GM12878 (cell line): Measurements from ENCODE around the gene TASL. TPM values are rescaled to one million over a fixed set of nuclear protein-coding genes. Genes with fewer than 3 reads are reported as not detected.

ENCODE experiments used
- ATF2 ChIP-seq: IDR thresholded peaks from 2 replicates; pipeline ENCODE4 v1.6.1; 2012; ENCODE audit warnings: low read length, inconsistent platforms
- ATF3 ChIP-seq: IDR thresholded peaks from 2 replicates; pipeline ENCODE4 v1.6.1; 2011; ENCODE audit warnings: low read depth, mild to moderate bottlenecking, low read length, moderate library complexity, borderline replicate concordance; ENCODE audit errors: extremely low read depth
- BCL3 ChIP-seq: IDR thresholded peaks from 2 replicates; pipeline ENCODE4 v1.6.1; 2011; ENCODE audit warnings: borderline replicate concordance, low read depth, mild to moderate bottlenecking, moderate library complexity, low read length; ENCODE audit not compliant: insufficient read depth, poor library complexity, severe bottlenecking
- CBFB ChIP-seq: IDR thresholded peaks from 2 replicates; pipeline ENCODE4 v1.6.1; 2016; ENCODE audit warnings: antibody characterized with exemption, low read depth
- CHD1 ChIP-seq: IDR thresholded peaks from 2 replicates; pipeline ENCODE4 v1.6.1; 2012; ENCODE audit warnings: low read depth, low read length, improper control_type of control experiment
- CTCF ChIP-seq, 3 experiments: IDR thresholded peaks in 2 of 3; conservative IDR thresholded peaks in 1 of 3; 2 replicates each; pipeline ENCODE4 v1.5.1; 2011; ENCODE audit warnings: low read depth in 3 of 3, low read length in 3 of 3, mild to moderate bottlenecking in 3 of 3, control low read depth in 2 of 3, moderate library complexity in 2 of 3, inconsistent platforms in 1 of 3, mixed read lengths in 1 of 3; ENCODE audit not compliant: control insufficient read depth in 2 of 3, insufficient read depth in 1 of 3; ENCODE audit errors: extremely low read depth in 1 of 3
- IKZF1 ChIP-seq: fragments of 450-650 bp; conservative IDR thresholded peaks from 2 replicates; pipeline ENCODE4 v1.6.1; 2017; ENCODE audit warnings: antibody characterized with exemption, mild to moderate bottlenecking
- IKZF2 ChIP-seq, 2 experiments: fragments of 450-650 bp; IDR thresholded peaks; 2 replicates each; pipeline ENCODE4 v1.6.1; 2017; ENCODE audit warnings: mild to moderate bottlenecking in 2 of 2, moderate library complexity in 2 of 2
- IRF3 ChIP-seq: fragments of 450-650 bp; IDR thresholded peaks from 2 replicates; pipeline ENCODE4 v1.6.1; 2014; ENCODE audit warnings: mild to moderate bottlenecking
- LARP7 ChIP-seq: fragments of 450-650 bp; IDR thresholded peaks from 2 replicates; pipeline ENCODE4 v1.6.1; 2017; ENCODE audit warnings: mild to moderate bottlenecking
- MEF2A ChIP-seq: IDR thresholded peaks from 2 replicates; pipeline ENCODE4 v1.6.1; 2011; ENCODE audit warnings: low read depth, mild to moderate bottlenecking, low read length, moderate library complexity; ENCODE audit not compliant: insufficient read depth
- MLLT1 ChIP-seq: fragments of 450-650 bp; IDR thresholded peaks from 2 replicates; pipeline ENCODE4 v1.6.1; 2016; ENCODE audit warnings: mild to moderate bottlenecking
- PAX5 ChIP-seq: IDR thresholded peaks from 2 replicates; pipeline ENCODE4 v1.6.1; 2011; ENCODE audit warnings: low read depth, low read length, borderline replicate concordance
- POLR2AphosphoS2 ChIP-seq: IDR thresholded peaks from 2 replicates; pipeline ENCODE4 v1.6.1; 2011; ENCODE audit warnings: low read depth, mild to moderate bottlenecking, low read length, improper control_type of control experiment, moderate library complexity
- POU2F2 ChIP-seq: IDR thresholded peaks from 3 replicates; pipeline ENCODE4 v1.6.1; 2011; ENCODE audit warnings: low read depth, mild to moderate bottlenecking, low read length, borderline replicate concordance
- RBBP5 ChIP-seq: fragments of 200-600 bp; sonication (generic); conservative IDR thresholded peaks from 2 replicates; pipeline ENCODE4 v1.6.1; 2016
- SMC3 ChIP-seq: IDR thresholded peaks from 2 replicates; pipeline ENCODE4 v1.6.1; 2011; ENCODE audit warnings: low read length, improper control_type of control experiment, borderline replicate concordance
- SUZ12 ChIP-seq: fragments of 200-600 bp; sonication (generic); IDR thresholded peaks from one replicate; pipeline ENCODE4 v1.6.1; 2018; ENCODE audit warnings: antibody characterized with exemption, mild to moderate bottlenecking; ENCODE audit not compliant: unreplicated experiment
- TCF7 ChIP-seq: IDR thresholded peaks from 2 replicates; pipeline ENCODE4 v1.6.1; 2014; ENCODE audit warnings: antibody characterized with exemption, borderline replicate concordance
- USF2 ChIP-seq: IDR thresholded peaks from 2 replicates; pipeline ENCODE4 v1.6.1; 2011; ENCODE audit warnings: low read depth, low read length, improper control_type of control experiment, borderline replicate concordance
- YBX1 ChIP-seq: fragments of 450-650 bp; IDR thresholded peaks from 2 replicates; pipeline ENCODE4 v1.6.1; 2016; ENCODE audit warnings: antibody characterized with exemption
- polyA plus RNA-seq, 11 experiments: library from polyadenylated mRNA; depleted of rRNA in 4 of 11; unstranded in 6 of 11; stranded (reverse) in 5 of 11; fragments of >200 nt; fragmentation: Nextera tagmentation in 4 of 11; fragmentation: Illumina TruSeq in 1 of 11; extraction: Ambion mirVana in 4 of 11; extraction: Trizol in 1 of 11; gene quantifications; 1 replicate in 1 of 11; 2 replicates in 10 of 11; pipeline versions ENCODE4 v1.2.1 to v1.2.3, GENCODE V29; 2011 to 2016; ENCODE audit warnings: inconsistent platforms in 2 of 11, missing spikeins in 2 of 11, low read depth in 1 of 11
- total RNA-seq, 4 experiments: library from RNA; depleted of rRNA in 3 of 4; stranded (reverse); fragments of >200 nt in 3 of 4; fragmentation: Illumina TruSeq in 1 of 4; extraction: Trizol in 1 of 4; gene quantifications; 2 replicates each; pipeline versions ENCODE4 v1.2.1 to v1.2.3, GENCODE V29; 2013 to 2021

TASL gene
- total and polyA plus RNA-seq, 10 of the 15 experiments (the other 5 are each of a cell fraction or from before 2014, with no cell fraction given): 12.4 to 107 (median 18.3) TPM

- TF ChIP-seq CTCF (IDR thresholded peaks at IDR 0.05 in 2 of 3, conservative IDR thresholded peaks at IDR 0.05 in 1 of 3; ENCODE audit: control insufficient read depth in 2 of 3, extremely low read depth in 1 of 3, insufficient read depth in 1 of 3, low read depth in 3 of 3, low read length in 3 of 3) (no peak), SUZ12 (no peak), IKZF1 (no peak; the same call in 1 of the 2 replicates), BCL3 (no peak), TCF7 (no peak), USF2 (no peak), CHD1 (no peak), IRF3 (no peak), RBBP5 (no peak), MLLT1 (peak; percentile 54; the same call in 1 of the 2 replicates), MEF2A (0 out of 2 replicates have a peak, but pooled peaks have one; percentile 16), ATF3 (no peak), POLR2AphosphoS2 (no peak), YBX1 (no peak), IKZF2 (IDR thresholded peaks at IDR 0.05) (peak; percentile 30; a peak in 1 of 4 replicates), PAX5 (no peak), ATF2 (peak; percentile 32; the same call in 1 of the 2 replicates), CBFB (0 out of 2 replicates have a peak, but pooled peaks have one; percentile 19), LARP7 (no peak), POU2F2 (0 out of 3 replicates have a peak, but pooled peaks have one; percentile 21), SMC3 (no peak)
- TF ChIP-seq, all 136 proteins: peak for 12
These were observed 9.4 kb downstream of the TASL start (continued) for GRCh38 chrX:30568136-30568535.
